Measurements from ENCODE around the gene EFHD2. TPM values are rescaled to one million over a fixed set of nuclear protein-coding genes. Genes with fewer than 3 reads are reported as not detected.
A peak's percentile ranks its signal among the peaks of the same experiment; 100 is the strongest.
"Not testable (repeated sequence)": the region's sequence is repeated elsewhere in the genome, so short reads cannot be mapped to it uniquely, and the experiment has no call there.

Gene EFHD2
- total RNA-seq, 4 donors from 2014 or later: 88.0 to 188 (median 174) TPM

GRCh38 chr1:15427280-15427666 is 17.6 kb downstream of the EFHD2 start:
- Histone ChIP-seq H3K36me3 (peaks cover 0 to 6% (median 0%) of the 10 kb centered on the region in 4 donors), H3K27me3 (no peaks in the 10 kb centered on the region), H3K4me1 (peaks cover 36 to 71% (median 46%) of the 10 kb centered on the region in 4 donors), H3K4me3 (peak overlapping the region in 2 of 4 donors; percentile 3 to 7), H3K27ac (peak overlapping the region; percentile 82 to 90 (median 84)), H3K9me3 (no peaks in the 10 kb centered on the region)
- no peak for DNase-seq
- intact Hi-C loops (cut with DNase I; ENCODE audit: low total_unique reads) (no loop called here), in situ Hi-C loops (cut with MboI; ENCODE audit: low pct_ligation_motif_present in 1 of 4, low pct_unique_long_range_greater_than_20kb in 1 of 4, low sequenced_read_pairs in 3 of 4) (loop anchor here (5.0 to 25.0 kb wide), 3 partner anchors 90 to 290 kb away; no protein-coding TSS in a partner anchor)
- 52% methylated on average over 5 of the region's 6 CpGs; no CpG with 5 or more reads in 1 of the 2 donors for WGBS, 2 donors (ENCODE audit: low coverage in 1 of 2)
- TF ChIP-seq EP300 (IDR thresholded peaks at IDR 0.05; ENCODE audit: low read depth): no peak
- TF ChIP-seq POLR2A (IDR thresholded peaks at IDR 0.05): no peak
- TF ChIP-seq CTCF (IDR thresholded peaks at IDR 0.05): peak in 1 of 5 experiments; percentile 20
- TF ChIP-seq POLR2AphosphoS5 (IDR thresholded peaks at IDR 0.05): peak in 2 of 3 donors; percentile 31 to 42

DNA sequence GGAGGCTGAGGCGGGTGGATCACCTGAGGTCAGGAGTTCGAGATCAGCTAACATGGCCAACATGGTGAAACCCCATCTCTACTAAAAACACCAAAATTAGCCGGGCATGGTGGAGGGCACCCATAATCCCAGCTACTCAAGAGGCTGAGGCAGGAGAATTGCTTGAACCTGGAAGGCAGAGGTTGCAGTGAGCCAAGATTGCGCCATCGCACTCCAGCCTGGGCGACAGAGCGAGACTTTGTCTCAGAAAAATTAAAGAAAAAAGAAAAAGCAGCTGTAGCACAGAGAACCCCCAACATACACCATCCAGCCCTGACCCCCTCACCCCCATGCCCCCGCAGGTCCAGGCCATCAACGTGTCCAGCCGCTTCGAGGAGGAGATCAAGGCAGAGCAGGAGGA is 18.6 kb downstream of the EFHD2 start:
- intact Hi-C loops (cut with DNase I; ENCODE audit: low total_unique reads): not testable (repeated sequence)
- peak overlapping the region in 3 of 4 donors; percentile 83 to 90 (median 84) for H3K27ac ChIP-seq

GRCh38 chr1:15428815-15429435 is 19.2 kb downstream of the EFHD2 start:
- Histone ChIP-seq H3K4me3 (no peak overlapping the region), H3K36me3 (peaks cover 0 to 6% (median 0%) of the 10 kb centered on the region in 4 donors), H3K27ac (peak overlapping the region in 1 of 4 donors; percentile 37), H3K27me3 (no peaks in the 10 kb centered on the region), H3K9me3 (no peaks in the 10 kb centered on the region), H3K4me1 (peaks cover 28 to 59% (median 37%) of the 10 kb centered on the region in 4 donors)
- DNase-seq: no peak
- TF ChIP-seq CTCF (IDR thresholded peaks at IDR 0.05): no peak
- TF ChIP-seq POLR2AphosphoS5 (IDR thresholded peaks at IDR 0.05): no peak
- no peak for TF ChIP-seq EP300 (IDR thresholded peaks at IDR 0.05; ENCODE audit: low read depth)
- no peak for TF ChIP-seq POLR2A (IDR thresholded peaks at IDR 0.05)
- in situ Hi-C loops (cut with MboI; ENCODE audit: low pct_ligation_motif_present in 1 of 4, low pct_unique_long_range_greater_than_20kb in 1 of 4, low sequenced_read_pairs in 3 of 4): loop anchor here (5.0 to 25.0 kb wide), 3 partner anchors 92 to 292 kb away; no protein-coding TSS in a partner anchor
- intact Hi-C loops (cut with DNase I; ENCODE audit: low total_unique reads): no loop called here
- WGBS, 2 donors (ENCODE audit: low coverage in 1 of 2): 84% methylated on average over 14 of the region's 18 CpGs; no CpG with 5 or more reads in 1 of the 2 donors

More for the DNA sequence above, 18.6 kb downstream of the EFHD2 start:
- H3K9me3 ChIP-seq, H3K36me3 ChIP-seq, H3K27me3 ChIP-seq, H3K4me3 ChIP-seq, DNase-seq: not testable (repeated sequence)
- in situ Hi-C loops (cut with MboI; ENCODE audit: low pct_ligation_motif_present in 1 of 4, low pct_unique_long_range_greater_than_20kb in 1 of 4, low sequenced_read_pairs in 3 of 4): loop anchor here (5.0 to 25.0 kb wide), 3 partner anchors 91 to 291 kb away; no protein-coding TSS in a partner anchor
- peaks cover 28 to 65% (median 42%) of the 10 kb centered on the region in 4 donors for H3K4me1 ChIP-seq
- 92% methylated on average over 11 of the region's 11 CpGs; no CpG with 5 or more reads in 1 of the 2 donors for WGBS, 2 donors (ENCODE audit: low coverage in 1 of 2)

DNA sequence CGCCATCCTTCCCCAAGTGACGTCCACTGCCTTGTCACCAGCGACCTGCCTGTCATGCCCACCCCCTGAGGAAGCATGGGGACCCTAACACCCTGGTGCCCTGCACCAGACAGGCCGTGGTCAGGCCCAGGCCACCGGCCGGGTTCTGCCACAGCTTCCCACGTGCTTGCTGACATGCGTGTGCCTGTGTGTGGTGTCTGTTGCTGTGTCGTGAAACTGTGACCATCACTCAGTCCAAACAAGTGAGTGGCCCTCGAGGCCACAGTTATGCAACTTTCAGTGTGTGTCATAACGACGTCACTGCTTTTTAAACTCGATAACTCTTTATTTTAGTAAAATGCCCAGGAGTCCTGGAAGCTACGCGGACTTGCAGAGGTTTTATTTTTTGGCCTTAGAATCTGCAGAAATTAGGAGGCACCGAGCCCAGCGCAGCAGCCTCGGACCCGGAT is 20.0 kb downstream of the EFHD2 start:
- Histone ChIP-seq H3K4me3 (no peak overlapping the region), H3K27me3 (no peaks in the 10 kb centered on the region), H3K27ac (peak overlapping the region in 3 of 4 donors; percentile 6 to 37 (median 21)), H3K9me3 (no peaks in the 10 kb centered on the region), H3K36me3 (peaks cover 0 to 6% (median 0%) of the 10 kb centered on the region in 4 donors), H3K4me1 (peaks cover 28 to 55% (median 35%) of the 10 kb centered on the region in 4 donors)
- WGBS, 2 donors (ENCODE audit: low coverage in 1 of 2): 81 to 90% methylated on average over 4 to 19 of the region's 19 CpGs
- in situ Hi-C loops (cut with MboI; ENCODE audit: low pct_ligation_motif_present in 1 of 4, low pct_unique_long_range_greater_than_20kb in 1 of 4, low sequenced_read_pairs in 3 of 4) (loop anchor here (5.0 to 25.0 kb wide), 4 partner anchors 92 to 292 kb away; no protein-coding TSS in a partner anchor), intact Hi-C loops (cut with DNase I; ENCODE audit: low total_unique reads) (loop anchor here (10.0 kb wide), 1 partner anchor 305 kb away; no protein-coding TSS in a partner anchor)
- TF ChIP-seq CTCF (IDR thresholded peaks at IDR 0.05) (no peak), EP300 (IDR thresholded peaks at IDR 0.05; ENCODE audit: low read depth) (no peak), POLR2A (IDR thresholded peaks at IDR 0.05) (no peak), POLR2AphosphoS5 (IDR thresholded peaks at IDR 0.05) (no peak)
- DNase-seq: no peak

Data from transverse colon (tissue), 4 donors.